22Rv1 (cell line): ENCODE data around the gene BICC1.

Source experiments
- ZFX ChIP-seq: fragments of 450-650 bp; IDR thresholded peaks from 2 replicates; pipeline ENCODE4 v1.6.1; 2017; ENCODE audit warnings: antibody characterized with exemption, borderline replicate concordance
- TF ChIP-seq, protein P1 (sequence below): fragments of 450-650 bp; IDR thresholded peaks from 2 replicates; pipeline ENCODE4 v1.5.1; 2017; ENCODE audit warnings: mild to moderate bottlenecking

GRCh38 chr10:58837826-58838225 lies 325.2 kb downstream of the BICC1 start:
- TF ChIP-seq, protein P1, sequence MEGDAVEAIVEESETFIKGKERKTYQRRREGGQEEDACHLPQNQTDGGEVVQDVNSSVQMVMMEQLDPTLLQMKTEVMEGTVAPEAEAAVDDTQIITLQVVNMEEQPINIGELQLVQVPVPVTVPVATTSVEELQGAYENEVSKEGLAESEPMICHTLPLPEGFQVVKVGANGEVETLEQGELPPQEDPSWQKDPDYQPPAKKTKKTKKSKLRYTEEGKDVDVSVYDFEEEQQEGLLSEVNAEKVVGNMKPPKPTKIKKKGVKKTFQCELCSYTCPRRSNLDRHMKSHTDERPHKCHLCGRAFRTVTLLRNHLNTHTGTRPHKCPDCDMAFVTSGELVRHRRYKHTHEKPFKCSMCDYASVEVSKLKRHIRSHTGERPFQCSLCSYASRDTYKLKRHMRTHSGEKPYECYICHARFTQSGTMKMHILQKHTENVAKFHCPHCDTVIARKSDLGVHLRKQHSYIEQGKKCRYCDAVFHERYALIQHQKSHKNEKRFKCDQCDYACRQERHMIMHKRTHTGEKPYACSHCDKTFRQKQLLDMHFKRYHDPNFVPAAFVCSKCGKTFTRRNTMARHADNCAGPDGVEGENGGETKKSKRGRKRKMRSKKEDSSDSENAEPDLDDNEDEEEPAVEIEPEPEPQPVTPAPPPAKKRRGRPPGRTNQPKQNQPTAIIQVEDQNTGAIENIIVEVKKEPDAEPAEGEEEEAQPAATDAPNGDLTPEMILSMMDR, result no peak
- no peak for TF ChIP-seq ZFX
